HFF-Myc (cell line): ENCODE results near the gene ACTA1.

ENCODE experiments used
- DNase-seq: peaks from one replicate; pipeline ENCODE4 v3.0.0-alpha.2; 2011; ENCODE audit warnings: low read depth; ENCODE audit errors: extremely low read depth
- H3K4me3 ChIP-seq: replicated peaks from 2 replicates; pipeline ENCODE4 v1.5.1; 2011; ENCODE audit warnings: low read depth, mild to moderate bottlenecking, control low read depth, low read length
- CTCF ChIP-seq: IDR thresholded peaks from 2 replicates; pipeline ENCODE4 v1.5.1; 2012; ENCODE audit warnings: mild to moderate bottlenecking, low read depth, low read length, control low read depth; ENCODE audit errors: missing control alignments

The ACTA1 gene

GRCh38 chr1:229410692-229411433 lies 23.0 kb downstream of the ACTA1 start:
- DNase-seq = no peak
- no peak for TF ChIP-seq CTCF
- H3K4me3 ChIP-seq = no peak overlapping the region

DNA sequence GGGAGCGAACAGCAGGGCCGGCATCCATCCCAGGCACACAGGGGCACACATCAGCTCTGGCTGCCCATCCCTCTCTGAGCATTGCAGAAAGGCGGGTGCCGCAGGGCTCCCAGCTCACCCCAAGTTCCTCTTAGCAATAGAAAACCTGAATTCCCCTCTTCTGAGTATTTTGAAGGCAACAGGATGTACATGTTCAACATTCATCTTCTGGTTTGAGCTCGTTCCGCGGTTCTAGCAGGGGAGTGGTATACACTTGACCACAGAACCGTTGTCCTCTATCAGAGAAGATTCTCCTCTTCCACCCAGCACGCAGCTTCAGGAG lies 23.6 kb downstream of the ACTA1 start:
- no peak for TF ChIP-seq CTCF

DNA sequence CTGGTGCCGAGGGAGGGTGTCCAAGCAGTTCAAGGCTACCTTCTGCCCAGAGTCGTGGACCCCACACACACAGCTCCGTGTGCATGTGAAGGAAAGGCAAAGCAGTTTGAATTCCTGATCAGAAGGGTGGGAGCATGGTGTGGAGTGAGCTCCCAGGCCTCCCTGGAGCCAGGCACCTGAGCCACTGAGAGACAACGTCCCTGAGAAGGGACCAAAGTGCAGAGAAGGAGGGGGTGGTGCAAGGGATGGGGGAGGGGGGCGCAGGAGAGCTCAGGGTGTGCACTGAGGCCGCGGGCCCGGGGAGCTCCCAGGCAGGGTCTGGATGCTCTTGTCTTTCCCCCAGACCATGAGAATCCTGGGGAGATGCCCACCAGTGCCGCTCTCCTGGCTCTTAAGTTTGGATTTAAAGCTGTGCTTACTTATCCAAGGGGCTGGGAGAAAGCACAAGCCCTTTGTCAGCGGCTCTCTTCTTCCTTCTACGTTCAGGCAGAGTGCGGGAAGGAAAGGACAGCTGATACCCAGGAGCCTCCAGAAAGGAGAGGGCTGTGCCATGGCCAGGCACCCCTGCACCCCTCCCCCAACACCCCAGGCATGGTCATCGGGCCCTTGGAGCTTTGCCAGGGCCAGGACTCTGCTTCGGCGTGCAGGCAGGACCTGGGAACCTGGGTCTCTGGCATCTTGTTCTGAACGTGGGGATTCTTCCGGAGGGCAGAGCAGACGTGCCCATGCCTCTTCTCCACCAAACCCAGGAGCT lies 24.1 kb downstream of the ACTA1 start:
- no peak for TF ChIP-seq CTCF
- H3K4me3 ChIP-seq = no peak overlapping the region
- no peak for DNase-seq

More for the DNA sequence above, 23.6 kb downstream of the ACTA1 start:
- DNase-seq = no peak
- H3K4me3 ChIP-seq = no peak overlapping the region

GRCh38 chr1:229408458-229409037 lies 25.3 kb downstream of the ACTA1 start:
- DNase-seq = no peak

DNA sequence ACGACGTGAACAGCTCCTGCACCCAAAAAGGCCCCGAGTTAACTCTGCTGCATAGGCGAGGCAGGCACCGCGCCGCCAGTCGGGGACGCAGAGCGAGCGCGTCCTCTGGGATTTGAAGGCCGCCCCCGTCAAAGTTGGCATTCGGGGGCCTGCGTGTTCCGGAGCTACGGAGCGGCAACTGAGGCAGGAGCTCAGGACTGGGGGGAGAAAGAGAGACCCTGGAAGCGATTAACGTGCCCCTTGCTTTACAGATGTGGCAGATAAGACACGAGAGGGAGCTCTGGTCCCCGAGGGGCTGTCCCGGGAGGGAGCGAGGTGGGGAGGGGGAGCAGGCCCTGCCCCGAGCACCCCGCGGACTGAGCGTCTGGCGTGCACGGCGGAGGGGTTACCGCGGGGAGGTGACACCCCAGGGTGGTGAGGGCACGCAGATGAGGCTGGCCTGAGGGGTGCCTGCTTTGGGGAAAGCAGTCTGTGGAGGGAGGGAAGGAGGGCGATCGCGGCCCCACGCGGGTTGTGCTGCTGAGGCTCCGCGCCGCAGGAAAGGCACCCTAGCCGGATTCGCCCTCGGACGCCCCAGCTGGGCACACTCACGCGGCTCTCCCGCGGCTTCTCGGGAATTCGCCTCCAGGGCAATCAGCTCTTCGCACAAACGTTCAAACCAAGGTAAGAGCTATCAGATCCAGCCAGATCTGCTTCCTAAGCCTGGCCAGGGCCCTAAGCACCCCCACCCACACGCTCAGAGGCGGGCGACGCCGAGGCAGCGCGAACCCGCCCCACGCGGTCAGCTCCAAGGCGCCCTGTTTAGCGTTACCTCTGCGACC lies 26.5 kb downstream of the ACTA1 start:
- H3K4me3 ChIP-seq = no peak overlapping the region
- TF ChIP-seq CTCF = no peak
- DNase-seq = no peak

More at GRCh38 chr1:229408458-229409037, 25.3 kb downstream of the ACTA1 start:
- no peak for TF ChIP-seq CTCF
- H3K4me3 ChIP-seq = no peak overlapping the region

DNA sequence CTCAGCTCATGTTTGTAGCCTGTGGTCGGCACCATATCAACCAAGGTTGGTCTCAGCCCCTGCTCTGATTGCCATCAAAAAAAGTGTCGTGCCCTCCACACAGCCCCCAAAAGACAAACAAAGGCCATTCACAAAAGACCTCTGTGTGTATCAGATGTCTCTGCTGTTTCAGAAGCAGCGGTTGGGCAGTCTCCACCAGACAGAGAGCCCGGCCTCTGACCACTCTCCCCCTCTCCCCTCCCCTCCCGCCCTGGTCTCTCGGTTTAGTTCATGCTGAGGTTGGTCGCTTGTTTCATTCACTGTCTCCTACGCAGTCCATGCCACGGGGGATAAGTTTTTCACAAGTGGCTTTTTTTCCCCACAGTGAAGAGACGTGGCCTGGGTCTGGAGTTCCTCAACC lies 27.1 kb downstream of the ACTA1 start:
- no peak for TF ChIP-seq CTCF
- no peak overlapping the region for H3K4me3 ChIP-seq

More for the DNA sequence above, 27.1 kb downstream of the ACTA1 start:
- no peak for DNase-seq
